Loucy (cell line): ENCODE data around the gene WWOX.

Experiments
- CTCF ChIP-seq: fragments of 200-600 bp; sonication (generic); conservative IDR thresholded peaks from 2 replicates; pipeline ENCODE4 v1.5.1; 2014; ENCODE audit warnings: mild to moderate bottlenecking, antibody characterized with exemption, low read length
- EZH2phosphoT487 ChIP-seq: fragments of 200-600 bp; IDR thresholded peaks from 2 replicates; pipeline ENCODE4 v1.6.1; 2018; ENCODE audit warnings: antibody characterized with exemption, mild to moderate bottlenecking, moderate library complexity, borderline replicate concordance

GRCh38 chr16:78115659-78116058, 16.2 kb downstream of the WWOX start:
- TF ChIP-seq CTCF (no peak), EZH2phosphoT487 (no peak)
